Amniotic epithelial cell (primary cell): Measurements from ENCODE around the gene SP9.
"Not testable (repeated sequence)": the region's sequence is repeated elsewhere in the genome, so short reads cannot be mapped to it uniquely, and the experiment has no call there.

Source experiments
- DNase-seq: peaks from one replicate; pipeline ENCODE4 v3.0.0-alpha.2; 2010; ENCODE audit warnings: low read depth

The SP9 gene

GRCh38 chr2:174344716-174345461, 10.1 kb downstream of the SP9 start:
- DNase-seq = peak; percentile 40

GRCh38 chr2:174350018-174350417, 15.3 kb downstream of the SP9 start:
- DNase-seq = peak; percentile 26

GRCh38 chr2:174350593-174351181, 15.9 kb downstream of the SP9 start:
- peak; percentile 45 for DNase-seq

- DNase-seq = no peak
Observed at GRCh38 chr2:174353004-174353403, 18.2 kb downstream of the SP9 start.

- no peak for DNase-seq
Observed at GRCh38 chr2:174356347-174356746, 21.6 kb downstream of the SP9 start.

- DNase-seq = not testable (repeated sequence)
Observed at GRCh38 chr2:174359663-174360062, 24.9 kb downstream of the SP9 start.

- no peak for DNase-seq
Observed at GRCh38 chr2:174362949-174363348, 28.2 kb downstream of the SP9 start.

GRCh38 chr2:174363492-174364225, 28.9 kb downstream of the SP9 start:
- not testable (repeated sequence) for DNase-seq

GRCh38 chr2:174364628-174365027, 29.9 kb downstream of the SP9 start:
- DNase-seq = no peak

- no peak for DNase-seq
Observed at GRCh38 chr2:174365571-174365970, 30.8 kb downstream of the SP9 start.

- no peak for DNase-seq
Observed at GRCh38 chr2:174368691-174369090, 33.9 kb downstream of the SP9 start.

- DNase-seq = peak; percentile 61
Observed at GRCh38 chr2:174376967-174377366, 42.2 kb downstream of the SP9 start.

- no peak for DNase-seq
Observed at GRCh38 chr2:174383796-174384195, 49.0 kb downstream of the SP9 start.

GRCh38 chr2:174385201-174385600, 50.4 kb downstream of the SP9 start:
- DNase-seq = no peak
